ENCODE results near the gene CDCA5.

- no peak for TF ChIP-seq SIN3A (IDR thresholded peaks at IDR 0.05; ENCODE audit: borderline replicate concordance, insufficient read depth, low read depth, low read length)
- no peak for TF ChIP-seq CTCF (IDR thresholded peaks at IDR 0.05)
- TF ChIP-seq REST (IDR thresholded peaks at IDR 0.05; ENCODE audit: insufficient read depth in 1 of 2, low read depth in 2 of 2, low read length in 1 of 2): no peak
These were observed 23.2 kb upstream of the CDCA5 start for GRCh38 chr11:65107078-65107477.

Measured in Panc1 (cell line).